ENCODE measurements around the gene ZNF557. TPM values are rescaled to one million over a fixed set of nuclear protein-coding genes. Genes with fewer than 3 reads are reported as not detected.
A peak's percentile ranks its signal among the peaks of the same experiment; 100 is the strongest.
"Not testable (repeated sequence)": the region's sequence is repeated elsewhere in the genome, so short reads cannot be mapped to it uniquely, and the experiment has no call there.

The ZNF557 gene
- total RNA-seq (1 to 10 TPM; 3.0 to 6.6 (median 4.6) TPM), polyA plus RNA-seq (1 to 10 TPM; 1.7 to 2.6 TPM)

- no peak for TF ChIP-seq CTCF (IDR thresholded peaks at IDR 0.05)
- Histone ChIP-seq H3K4me3 (peak within 1 kb of the TSS; percentile 89 to 99 (median 96)), H3K27me3 (no peaks in the 10 kb centered on the region), H3K36me3 (peaks cover 0 to 23% (median 8%) of the 10 kb centered on the region in 3 donors), H3K27ac (peak within 1 kb of the TSS; percentile 57 to 80 (median 70)), H3K4me1 (peaks cover 0 to 10% (median 4%) of the 10 kb centered on the region in 3 donors), H3K9me3 (no peaks in the 10 kb centered on the region)
- DNase-seq (peak; percentile 97 to 100 (median 100)), FAIRE-seq (no peak), ATAC-seq (peak; percentile 99 to 100 (median 99))
- WGBS, 2 donors = 1% methylated on average over 56 of the region's 56 CpGs
- intact Hi-C loops (cut with DNase I) = no loop called here
These were observed at the start of gene ZNF557 for GRCh38 chr19:7069042-7069903. ZNF557 (plus strand) TSS chr19:7069703; CDS start chr19:7075075, 5,372 bp downstream.

- H3K4me3 ChIP-seq; H3K36me3 ChIP-seq; H3K4me1 ChIP-seq; ATAC-seq; H3K27ac ChIP-seq; H3K27me3 ChIP-seq; intact Hi-C loops (cut with DNase I); DNase-seq; FAIRE-seq; H3K9me3 ChIP-seq: not testable (repeated sequence)
- no CpG with 5 or more reads among the region's 6 CpGs for WGBS, 2 donors
These were observed 48.2 kb upstream of the ZNF557 start, which contains the start of gene MBD3L2B for GRCh38 chr19:7021331-7021730. MBD3L2B (minus strand) TSS chr19:7021431; CDS start chr19:7021397, 34 bp downstream.

- ATAC-seq; H3K4me1 ChIP-seq; DNase-seq; H3K27me3 ChIP-seq; H3K9me3 ChIP-seq; H3K27ac ChIP-seq; H3K36me3 ChIP-seq; intact Hi-C loops (cut with DNase I); H3K4me3 ChIP-seq; FAIRE-seq: not testable (repeated sequence)
- no CpG with 5 or more reads among the region's 1 CpG for WGBS, 2 donors
These were observed 40.7 kb upstream of the ZNF557 start for GRCh38 chr19:7028790-7029189.

DNA sequence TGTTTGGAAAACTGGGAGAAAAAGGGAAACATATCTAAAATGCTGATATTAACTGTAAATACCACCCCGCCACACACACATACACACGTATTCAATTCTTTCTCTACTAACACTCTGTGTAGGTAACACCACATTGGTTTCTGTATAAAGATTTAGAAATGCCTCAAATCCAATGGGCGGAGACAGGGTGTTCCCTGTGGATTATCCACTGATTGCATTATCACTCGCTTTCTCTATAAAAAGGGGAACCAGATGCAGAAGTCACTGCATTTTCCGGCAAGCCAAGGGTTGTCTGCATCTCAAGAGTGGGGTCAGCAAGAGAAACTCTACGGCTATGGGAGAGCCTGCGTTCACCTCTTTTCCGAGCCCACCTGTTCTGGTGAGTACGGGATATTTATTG lies 39.2 kb upstream of the ZNF557 start, which contains the start of gene MBD3L5:
TSS of gene MBD3L5 (plus strand) at position 301 of the 400 bp plus-strand sequence. CDS start at position 335, 34 bp downstream.
- H3K27ac ChIP-seq; H3K9me3 ChIP-seq; H3K4me1 ChIP-seq; DNase-seq; H3K4me3 ChIP-seq; H3K27me3 ChIP-seq; H3K36me3 ChIP-seq; FAIRE-seq; intact Hi-C loops (cut with DNase I); ATAC-seq: not testable (repeated sequence)
- no CpG with 5 or more reads among the region's 9 CpGs for WGBS, 2 donors

GRCh38 chr19:7040079-7040478 lies 29.4 kb upstream of the ZNF557 start, which contains the start of gene MBD3L4:
MBD3L4 (minus strand) TSS chr19:7040179; CDS start chr19:7040144, 35 bp downstream.
- H3K36me3 ChIP-seq; H3K27me3 ChIP-seq; intact Hi-C loops (cut with DNase I); ATAC-seq; H3K4me1 ChIP-seq; H3K4me3 ChIP-seq; FAIRE-seq; H3K9me3 ChIP-seq; H3K27ac ChIP-seq; DNase-seq: not testable (repeated sequence)
- no CpG with 5 or more reads among the region's 9 CpGs for WGBS, 2 donors

DNA sequence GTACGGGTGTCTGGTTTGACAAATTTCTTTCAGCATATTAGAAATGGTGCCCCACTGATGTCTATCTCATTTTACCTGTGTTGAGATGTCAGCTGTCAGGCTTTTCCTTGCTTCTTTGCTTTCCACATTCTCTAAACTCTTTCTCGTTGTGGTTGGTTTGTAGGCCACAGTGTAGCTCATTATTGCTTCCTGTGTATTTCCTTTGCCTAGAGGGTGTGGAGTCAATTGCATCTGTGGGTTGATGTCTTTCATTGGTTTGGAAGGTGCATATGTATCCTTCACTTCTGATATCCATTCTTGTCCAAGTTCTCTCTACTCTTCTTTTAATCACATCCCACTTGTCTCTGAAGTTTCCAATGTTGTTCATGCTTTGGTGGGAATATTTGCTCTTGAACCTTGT lies 27.9 kb upstream of the ZNF557 start:
- DNase-seq; FAIRE-seq; intact Hi-C loops (cut with DNase I); H3K4me1 ChIP-seq; H3K36me3 ChIP-seq; ATAC-seq; H3K27ac ChIP-seq; H3K27me3 ChIP-seq; H3K4me3 ChIP-seq; H3K9me3 ChIP-seq: not testable (repeated sequence)
- WGBS, 2 donors = no CpG with 5 or more reads among the region's 2 CpGs

DNA sequence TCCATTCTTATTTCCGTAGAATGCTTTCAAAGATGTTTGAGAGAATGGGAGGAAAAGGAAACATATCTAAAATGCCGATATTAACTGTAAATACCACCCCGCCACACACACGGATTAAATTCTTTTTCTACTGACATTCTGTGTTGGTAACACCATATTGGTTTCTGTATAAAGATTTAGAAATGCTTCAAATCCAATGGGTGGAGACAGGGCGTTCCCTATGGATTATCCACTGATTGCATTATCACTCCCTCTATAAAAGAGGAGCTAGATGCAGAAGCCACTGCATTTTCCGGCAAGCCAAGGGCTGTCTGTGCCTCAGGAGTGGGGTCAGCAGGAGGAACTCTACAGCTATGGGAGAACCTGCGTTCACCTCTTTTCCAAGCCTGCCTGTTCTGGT lies 20.5 kb upstream of the ZNF557 start, which contains the start of gene MBD3L2:
TSS of gene MBD3L2 (plus strand) at position 301 of the 400 bp plus-strand sequence. CDS start at position 354, 53 bp downstream.
- intact Hi-C loops (cut with DNase I); DNase-seq; H3K9me3 ChIP-seq; FAIRE-seq; H3K4me1 ChIP-seq; H3K27me3 ChIP-seq; ATAC-seq; H3K36me3 ChIP-seq; H3K4me3 ChIP-seq; H3K27ac ChIP-seq: not testable (repeated sequence)
- no CpG with 5 or more reads among the region's 7 CpGs for WGBS, 2 donors

- H3K36me3 ChIP-seq; H3K4me1 ChIP-seq; ATAC-seq; H3K9me3 ChIP-seq; H3K27me3 ChIP-seq; DNase-seq; intact Hi-C loops (cut with DNase I); H3K4me3 ChIP-seq; FAIRE-seq; H3K27ac ChIP-seq: not testable (repeated sequence)
- 77 to 93% methylated on average over 2 of the region's 5 CpGs for WGBS, 2 donors
These were observed 18.1 kb upstream of the ZNF557 start for GRCh38 chr19:7051421-7051820.

DNA sequence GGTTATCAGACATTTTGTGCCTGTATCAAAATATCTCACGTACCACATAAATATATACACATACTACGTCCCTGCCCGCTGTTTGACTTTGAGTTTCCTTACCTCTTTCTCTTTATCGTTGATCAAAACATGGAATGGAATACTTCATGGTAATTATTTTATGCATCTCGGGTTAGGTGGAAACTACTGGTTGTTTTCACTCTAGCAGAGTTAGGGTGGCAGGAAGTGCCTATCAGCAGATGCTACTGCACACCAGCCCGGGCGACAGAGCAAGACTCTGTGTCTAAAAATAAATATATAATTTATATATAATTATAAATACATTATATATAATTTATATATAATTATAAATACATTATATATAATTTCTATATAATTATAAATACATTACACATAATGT lies 16.6 kb upstream of the ZNF557 start:
- FAIRE-seq; DNase-seq; H3K27me3 ChIP-seq; ATAC-seq; H3K9me3 ChIP-seq; H3K4me1 ChIP-seq; H3K27ac ChIP-seq; intact Hi-C loops (cut with DNase I); H3K4me3 ChIP-seq; H3K36me3 ChIP-seq: not testable (repeated sequence)
- WGBS, 2 donors = 87 to 89% methylated on average over 7 of the region's 7 CpGs

DNA sequence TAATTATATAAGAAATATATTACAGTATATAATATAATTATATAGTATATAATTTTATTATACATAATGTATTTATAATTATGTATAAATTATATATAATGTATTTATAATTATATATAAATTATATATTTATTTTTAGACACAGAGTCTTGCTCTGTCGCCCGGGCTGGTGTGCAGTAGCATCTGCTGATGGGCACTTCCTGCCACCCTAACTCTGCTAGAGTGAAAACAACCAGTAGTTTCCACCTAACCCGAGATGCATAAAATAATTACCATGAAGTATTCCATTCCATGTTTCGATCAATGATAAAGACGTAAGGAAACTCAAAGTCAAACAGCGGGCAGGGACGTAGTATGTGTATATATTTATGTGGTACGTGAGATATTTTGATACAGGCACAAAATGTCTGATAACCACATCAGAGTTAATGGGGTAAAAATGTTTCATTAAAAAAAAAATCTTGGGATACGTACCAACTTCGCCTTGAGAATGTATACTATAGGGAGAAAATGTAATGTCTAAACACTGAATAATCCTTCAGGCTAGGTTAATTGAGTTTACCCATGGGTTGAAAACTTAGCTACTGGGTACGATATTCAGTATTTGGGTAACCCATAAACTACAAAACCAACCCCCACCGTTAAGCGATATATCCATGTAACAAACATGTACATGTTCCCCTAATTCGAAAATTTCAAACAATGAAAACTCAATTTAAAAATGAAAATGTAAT lies 14.7 kb upstream of the ZNF557 start:
- FAIRE-seq = peak; percentile 41
- H3K27me3 ChIP-seq; ATAC-seq; H3K36me3 ChIP-seq; DNase-seq; H3K9me3 ChIP-seq; intact Hi-C loops (cut with DNase I); H3K27ac ChIP-seq; H3K4me1 ChIP-seq; H3K4me3 ChIP-seq: not testable (repeated sequence)
- 90 to 98% methylated on average over 8 to 12 of the region's 14 CpGs for WGBS, 2 donors

Data from pancreas (tissue), 10 donors.